Right cardiac atrium (tissue), 5 donors: ENCODE data around the gene GAS7. TPM values are rescaled to one million over a fixed set of nuclear protein-coding genes. Genes with fewer than 3 reads are reported as not detected.
A peak's percentile ranks its signal among the peaks of the same experiment; 100 is the strongest.

Experiments used
- ATAC-seq, 2 donors: fragments of 200-7000 bp; cut with Tn5 transposase; one replicate each; pipeline versions ENCODE4 v1.8.0 to v1.9.1; 2020; ENCODE audit warnings: moderate library complexity in 2 of 2, mild to moderate bottlenecking in 1 of 2
- DNase-seq, 3 donors: peaks; one replicate each; pipeline ENCODE4 v3.0.0-alpha.2; 2020
- H3K27ac ChIP-seq: one replicate; pipeline ENCODE4 v1.5.1; 2013; ENCODE audit warnings: mild to moderate bottlenecking, low read length, control low read depth, moderate library complexity
- H3K27me3 ChIP-seq: one replicate; pipeline ENCODE4 v1.6.1; 2013; ENCODE audit not compliant: control insufficient read depth, insufficient read depth
- H3K4me1 ChIP-seq: one replicate; pipeline ENCODE4 v1.6.1; 2013; ENCODE audit warnings: low read length; ENCODE audit not compliant: control insufficient read depth, insufficient read depth
- H3K4me3 ChIP-seq: one replicate; pipeline ENCODE4 v1.5.1; 2013; ENCODE audit warnings: low read length, control low read depth
- H3K9me3 ChIP-seq: one replicate; pipeline ENCODE4 v1.6.1; 2013; ENCODE audit warnings: low read length; ENCODE audit not compliant: control insufficient read depth
- WGBS: extraction: QIAGEN DNeasy Blood & Tissue Kit; methylation state at CpG from one replicate; pipeline ENCODE4 v1.1.7; 2013; 5-methylcytosine and 5-hydroxymethylcytosine counted together
- intact Hi-C, 4 donors: fragments of 100-400 bp; cut with DNase I; formaldehyde crosslinking; loops; one replicate each; pipeline versions ENCODE4 v1.11.0 to v1.14.0; 2022 to 2023
- polyA plus RNA-seq: library from polyadenylated mRNA; stranded (reverse); fragments of 200-250 nt; gene quantifications from one replicate; pipeline ENCODE4 v1.2.3, GENCODE V29; 2013
- total RNA-seq, 4 donors: library from RNA; stranded (reverse); fragmentation: NEBNext Ultra II Directional; extraction: Animal tissue kit (Norgen Biotek cat#: 25700); gene quantifications; one replicate each; pipeline ENCODE4 v1.2.1, GENCODE V29; 2021
- donor health status: healthy with polysubstance abuse.
- donor health status: DM: no; HTN: yes; CAD: no.
- donor health status: DM: no; HTN: no; CAD: no.
- donor health status: DM: no; HTN: yes; CAD: no; lungs with severe emphysema.
- donor health status: DM: yes; HTN: yes; CAD: no.

Gene GAS7
- total and polyA plus RNA-seq, 5 donors: 40.3 to 200 (median 113) TPM

- Histone ChIP-seq H3K27me3 (no peaks in the 10 kb centered on the region), H3K27ac (no peak overlapping the region), H3K9me3 (peaks cover 1% of the 10 kb centered on the region), H3K4me3 (no peak overlapping the region), H3K4me1 (no peaks in the 10 kb centered on the region)
- intact Hi-C loops: loop anchor here in 2 of 4 donors (10.0 kb wide), 2 partner anchors 164 to 174 kb away; no protein-coding TSS in a partner anchor
- no peak for DNase-seq
- ATAC-seq: no peak
- WGBS: 95% methylated on average over 8 of the region's 8 CpGs
Observed at GRCh38 chr17:9898812-9899211, 299.6 kb downstream of the GAS7 start.

DNA sequence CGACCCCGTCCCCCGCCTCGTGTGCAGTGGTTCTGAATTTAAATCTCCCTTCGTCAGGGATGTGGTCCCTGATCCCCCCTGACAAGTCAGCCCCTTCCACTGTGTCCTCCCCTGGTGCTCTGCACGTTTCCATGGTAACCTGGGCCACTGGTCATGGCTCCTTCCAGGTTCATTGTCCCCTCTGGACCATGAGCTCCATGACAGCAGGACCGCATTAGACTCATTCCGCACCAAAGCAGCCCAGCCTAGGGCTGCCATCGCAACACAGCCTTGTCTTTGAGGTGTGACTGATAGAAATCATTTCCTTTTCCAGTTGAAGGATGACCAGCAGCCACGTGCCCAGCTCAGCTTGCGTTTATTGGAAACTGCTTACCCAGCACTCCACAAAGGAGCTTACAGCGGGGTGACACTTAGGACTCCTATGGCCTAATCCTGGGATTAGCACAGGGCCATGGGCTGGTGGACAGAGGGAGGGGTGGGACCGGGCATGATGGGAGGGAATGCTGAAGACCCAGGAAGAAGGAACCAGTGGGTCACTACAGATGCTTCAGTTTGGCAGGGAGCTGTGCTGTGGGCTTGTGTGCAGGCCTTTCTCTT lies 300.9 kb downstream of the GAS7 start:
- H3K4me1 ChIP-seq: no peaks in the 10 kb centered on the region
- DNase-seq (no peak), ATAC-seq (no peak)
- WGBS: 87% methylated on average over 13 of the region's 13 CpGs
- intact Hi-C loops: loop anchor here in 2 of 4 donors (10.0 kb wide), 2 partner anchors 163 to 173 kb away; no protein-coding TSS in a partner anchor
- no peaks in the 10 kb centered on the region for H3K27me3 ChIP-seq
- peaks cover 1% of the 10 kb centered on the region for H3K9me3 ChIP-seq
- H3K4me3 ChIP-seq: no peak overlapping the region
- no peak overlapping the region for H3K27ac ChIP-seq

GRCh38 chr17:9895923-9896322 lies 302.5 kb downstream of the GAS7 start:
- Histone ChIP-seq H3K27ac (no peak overlapping the region), H3K27me3 (no peaks in the 10 kb centered on the region), H3K4me3 (no peak overlapping the region), H3K9me3 (peaks cover 1% of the 10 kb centered on the region), H3K4me1 (no peaks in the 10 kb centered on the region)
- intact Hi-C loops: loop anchor here in 2 of 4 donors (10.0 kb wide), 2 partner anchors 161 to 171 kb away; no protein-coding TSS in a partner anchor
- no peak for DNase-seq
- no peak for ATAC-seq

DNA sequence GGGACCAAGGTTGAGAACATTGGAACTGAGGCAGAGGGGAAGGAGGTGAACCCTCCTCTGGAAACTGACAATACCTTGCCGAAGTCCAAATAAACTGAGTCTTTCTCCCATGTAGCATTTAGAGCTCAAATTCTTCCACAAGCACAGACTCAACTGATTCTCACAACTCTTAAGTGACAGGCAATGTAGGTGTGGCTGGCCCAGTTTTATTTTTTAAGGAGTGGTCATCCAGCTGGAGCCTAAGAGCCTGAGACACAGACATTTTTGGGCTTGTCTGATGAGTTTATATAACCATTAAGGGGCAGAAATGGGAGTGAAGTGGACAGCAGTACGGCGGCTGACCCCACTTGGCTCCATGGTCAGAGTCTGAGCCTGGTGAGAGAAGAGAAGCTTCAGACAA lies 304.2 kb downstream of the GAS7 start:
- Histone ChIP-seq H3K9me3 (peaks cover 1% of the 10 kb centered on the region), H3K4me3 (no peak overlapping the region), H3K4me1 (no peaks in the 10 kb centered on the region), H3K27me3 (no peaks in the 10 kb centered on the region), H3K27ac (no peak overlapping the region)
- WGBS: 93% methylated on average over 3 of the region's 3 CpGs
- ATAC-seq: no peak
- intact Hi-C loops: loop anchor here in 2 of 4 donors (10.0 kb wide), 2 partner anchors 159 to 169 kb away; no protein-coding TSS in a partner anchor
- no peak for DNase-seq

- H3K4me1 ChIP-seq: no peaks in the 10 kb centered on the region
- intact Hi-C loops: loop anchor here in 2 of 4 donors (10.0 kb wide), 2 partner anchors 159 to 169 kb away; no protein-coding TSS in a partner anchor
- no peak overlapping the region for H3K4me3 ChIP-seq
- DNase-seq: no peak
- peaks cover 1% of the 10 kb centered on the region for H3K9me3 ChIP-seq
- no peak for ATAC-seq
- H3K27ac ChIP-seq: no peak overlapping the region
- no peaks in the 10 kb centered on the region for H3K27me3 ChIP-seq
- whole genome bisulfite sequencing: 49% methylated on average over 3 of the region's 3 CpGs
Observed at GRCh38 chr17:9893411-9894012, 304.9 kb downstream of the GAS7 start.

DNA sequence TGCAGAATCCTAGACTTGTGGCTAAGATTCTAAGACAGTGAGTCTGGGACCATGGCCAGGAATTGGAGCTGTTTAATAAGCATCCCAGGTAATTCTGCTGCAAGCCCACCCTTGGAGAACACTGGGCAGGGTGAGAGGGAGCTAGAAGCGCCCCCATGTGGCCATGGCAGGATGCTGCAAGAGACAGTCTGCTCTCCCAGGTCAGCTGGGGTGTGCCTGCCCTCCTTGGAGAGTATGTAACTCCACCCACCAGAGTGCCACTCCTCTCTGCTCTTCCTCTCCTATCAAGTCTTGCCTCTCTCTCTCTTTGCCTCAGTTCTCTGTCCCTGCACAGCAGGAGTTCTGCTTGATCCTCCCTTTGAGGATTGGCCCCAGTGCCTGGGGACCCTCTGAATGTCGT lies 308.3 kb downstream of the GAS7 start:
- peak in 1 of 3 donors; percentile 63 for DNase-seq
- intact Hi-C loops: loop anchor here in 2 of 4 donors (10.0 kb wide), 2 partner anchors 155 to 165 kb away; no protein-coding TSS in a partner anchor
- peak; percentile 44 to 56 for ATAC-seq

GRCh38 chr17:9887508-9887907 lies 310.9 kb downstream of the GAS7 start:
- no peak overlapping the region for H3K4me3 ChIP-seq
- no peaks in the 10 kb centered on the region for H3K4me1 ChIP-seq
- no peaks in the 10 kb centered on the region for H3K27me3 ChIP-seq
- H3K9me3 ChIP-seq: peaks cover 1% of the 10 kb centered on the region
- no peak overlapping the region for H3K27ac ChIP-seq
- intact Hi-C loops: no loop called here
- 93% methylated on average over 8 of the region's 8 CpGs for WGBS
- no peak for ATAC-seq
- DNase-seq: no peak

More for the DNA sequence above, 308.3 kb downstream of the GAS7 start:
- Histone ChIP-seq H3K4me1 (no peaks in the 10 kb centered on the region), H3K27me3 (no peaks in the 10 kb centered on the region), H3K9me3 (peaks cover 1% of the 10 kb centered on the region), H3K4me3 (no peak overlapping the region), H3K27ac (no peak overlapping the region)
- WGBS: 15% methylated on average over 2 of the region's 2 CpGs

DNA sequence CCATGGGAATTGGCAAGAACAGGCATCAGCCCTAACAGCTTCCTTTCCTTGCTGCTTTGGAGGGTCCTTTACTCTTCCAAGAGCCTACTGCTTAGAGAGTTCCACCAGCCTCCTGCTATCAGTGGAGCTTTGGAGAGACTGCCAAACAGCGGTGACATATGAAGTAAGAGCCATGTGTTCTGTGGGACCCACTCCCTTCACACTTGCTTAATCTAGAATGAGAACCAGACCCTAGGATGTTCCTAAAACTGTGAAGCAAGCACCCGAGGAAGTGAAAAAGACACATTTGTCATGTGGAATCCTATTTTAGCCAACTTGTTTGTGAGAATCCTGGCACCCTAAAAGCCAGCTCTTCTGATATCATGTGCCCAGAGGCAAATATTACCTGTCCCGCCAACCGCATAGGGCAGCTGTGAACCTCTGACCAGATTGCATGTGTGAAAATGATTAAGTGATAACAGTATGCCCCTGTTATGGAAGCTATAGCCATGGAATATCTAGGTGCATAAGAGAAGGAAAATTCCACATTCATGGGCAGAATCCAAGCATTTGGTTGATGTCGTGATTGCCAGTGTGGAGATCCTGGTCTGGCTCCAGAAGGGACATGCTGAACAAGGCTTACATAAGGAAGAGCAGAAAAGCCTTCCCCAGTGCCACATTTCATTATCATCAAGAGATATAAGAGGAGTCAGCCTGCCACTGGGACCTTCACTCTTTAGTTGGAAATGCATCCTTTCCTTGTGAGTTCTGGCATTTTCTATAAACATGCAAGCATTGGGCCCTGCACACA lies 312.1 kb downstream of the GAS7 start:
- intact Hi-C loops: no loop called here
- Histone ChIP-seq H3K4me1 (no peaks in the 10 kb centered on the region), H3K9me3 (peaks cover 1% of the 10 kb centered on the region), H3K4me3 (no peak overlapping the region), H3K27me3 (no peaks in the 10 kb centered on the region), H3K27ac (no peak overlapping the region)
- peak in 1 of 2 donors; percentile 32 for ATAC-seq
- DNase-seq: no peak
- WGBS: 46% methylated on average over 5 of the region's 5 CpGs

DNA sequence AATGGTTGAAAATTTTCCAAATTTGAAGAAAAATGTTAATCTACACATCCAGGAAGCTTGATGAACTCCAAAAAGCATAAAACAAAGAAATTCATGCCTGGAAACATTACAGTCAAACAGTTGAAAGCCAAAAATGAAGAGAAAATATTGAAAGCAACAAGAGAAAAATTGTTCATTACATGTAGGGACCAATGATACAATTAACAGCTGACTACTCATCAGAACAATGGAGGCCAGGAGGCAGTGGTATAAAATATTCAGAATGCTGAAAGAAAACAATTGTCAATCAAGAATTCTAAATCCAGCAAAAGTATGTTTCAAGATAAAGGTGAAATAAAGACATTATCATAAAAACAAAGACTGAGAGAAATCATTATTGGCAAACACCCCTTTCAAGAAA lies 315.0 kb downstream of the GAS7 start:
- DNase-seq: no peak
- Histone ChIP-seq H3K4me1 (no peaks in the 10 kb centered on the region), H3K4me3 (no peak overlapping the region), H3K27me3 (no peaks in the 10 kb centered on the region), H3K9me3 (peaks cover 1% of the 10 kb centered on the region), H3K27ac (no peak overlapping the region)
- intact Hi-C loops: no loop called here
- ATAC-seq: no peak

DNA sequence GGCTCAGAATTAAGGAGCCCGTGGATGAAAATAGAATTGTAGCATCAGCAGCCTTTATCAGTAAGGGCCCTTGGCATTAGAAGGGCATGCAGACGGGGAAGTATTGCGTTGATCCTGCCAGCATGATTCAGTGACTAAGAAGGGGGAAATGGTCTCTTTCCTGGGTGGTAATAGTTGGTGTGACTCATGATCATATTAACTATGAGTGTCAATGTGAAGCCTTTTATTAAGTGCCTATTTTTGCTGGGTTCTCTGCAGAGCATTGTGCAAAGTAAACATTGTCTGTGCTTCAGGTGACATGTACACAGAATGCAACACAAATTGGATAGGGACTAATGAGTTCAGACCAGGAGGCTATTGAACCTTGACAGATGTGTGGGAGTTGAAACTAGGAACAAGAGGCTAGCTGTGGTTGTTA lies 317.8 kb downstream of the GAS7 start:
- DNase-seq (no peak), ATAC-seq (peak; percentile 52 to 88)
- Histone ChIP-seq H3K4me3 (no peak overlapping the region), H3K27me3 (no peaks in the 10 kb centered on the region), H3K9me3 (peaks cover 1% of the 10 kb centered on the region), H3K4me1 (no peaks in the 10 kb centered on the region), H3K27ac (no peak overlapping the region)
- WGBS: 40% methylated on average over 3 of the region's 3 CpGs
- intact Hi-C loops: no loop called here
